ENCODE measurements around the gene RBM18.

RBM18 gene

DNA sequence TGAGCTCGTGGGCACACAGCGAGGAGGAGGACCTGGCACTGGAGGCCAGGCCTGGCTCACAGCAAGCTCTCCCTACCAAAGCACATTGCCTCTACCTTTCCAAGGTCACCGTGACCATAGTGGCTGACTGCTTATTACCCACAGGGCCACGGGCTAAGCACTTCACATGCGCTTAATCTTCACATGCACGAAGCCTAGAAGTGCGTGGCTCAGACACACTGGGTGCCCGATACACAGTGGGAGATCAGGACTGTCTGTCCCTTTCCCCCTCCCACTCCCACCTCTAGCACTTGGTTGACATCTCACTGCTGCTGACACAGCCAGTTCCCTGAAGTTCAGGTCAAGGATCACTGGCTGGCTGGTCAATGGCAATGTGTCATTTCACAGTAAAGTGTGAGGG, 59.5 kb downstream of the RBM18 start:
- TF ChIP-seq CTCF (IDR thresholded peaks at IDR 0.05; ENCODE audit: low read depth, low read length) = no peak
- no peak overlapping the region for H3K4me3 ChIP-seq (ENCODE audit: low read depth, low read length)

GRCh38 chr9:122204491-122204890, 60.1 kb downstream of the RBM18 start:
- no peak overlapping the region for H3K4me3 ChIP-seq (ENCODE audit: low read depth, low read length)
- no peak for TF ChIP-seq CTCF (IDR thresholded peaks at IDR 0.05; ENCODE audit: low read depth, low read length)

- no peak for TF ChIP-seq CTCF (IDR thresholded peaks at IDR 0.05; ENCODE audit: low read depth, low read length)
- no peak overlapping the region for H3K4me3 ChIP-seq (ENCODE audit: low read depth, low read length)
These were observed 60.6 kb downstream of the RBM18 start for GRCh38 chr9:122204055-122204454.

DNA sequence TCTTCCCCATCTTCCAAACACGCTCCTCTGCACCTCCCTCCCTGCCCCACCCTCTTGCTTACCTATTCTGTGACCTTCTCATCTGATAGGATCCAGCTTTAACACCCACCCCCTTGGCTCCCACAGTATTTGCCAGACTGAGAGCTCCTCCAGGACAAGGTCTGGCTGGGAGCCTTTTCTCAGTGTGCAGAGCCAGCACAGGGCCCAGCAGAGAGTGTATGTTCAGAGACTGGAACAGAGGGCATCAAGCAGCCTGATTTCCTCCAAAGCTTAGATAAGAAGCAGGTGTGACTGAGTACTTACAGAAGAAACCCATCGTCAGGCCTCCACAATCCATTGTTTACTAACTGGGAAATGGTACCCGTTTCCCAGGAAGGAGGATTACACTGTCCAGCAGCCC, 62.5 kb downstream of the RBM18 start:
- H3K4me3 ChIP-seq (ENCODE audit: low read depth, low read length) = no peak overlapping the region
- no peak for TF ChIP-seq CTCF (IDR thresholded peaks at IDR 0.05; ENCODE audit: low read depth, low read length)

DNA sequence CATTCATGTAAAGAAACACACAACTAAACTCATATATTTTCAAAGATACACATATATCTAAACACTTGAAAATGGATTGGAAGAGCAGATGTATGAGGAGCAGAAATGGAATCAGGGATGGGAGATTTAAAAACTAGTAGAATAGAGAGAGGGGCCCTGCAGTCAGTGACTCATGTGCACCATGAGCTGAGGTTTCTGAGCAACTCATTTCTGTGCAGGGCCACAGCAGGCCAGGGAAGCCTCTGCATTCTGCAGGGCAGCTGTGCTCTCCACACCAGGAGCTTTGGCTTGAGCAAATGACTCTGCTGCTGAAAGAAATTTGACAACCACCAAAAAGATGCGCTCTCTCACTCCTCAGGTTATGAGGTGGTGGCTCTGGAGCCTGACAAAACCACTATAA, 63.0 kb downstream of the RBM18 start:
- H3K4me3 ChIP-seq (ENCODE audit: low read depth, low read length) = no peak overlapping the region
- no peak for TF ChIP-seq CTCF (IDR thresholded peaks at IDR 0.05; ENCODE audit: low read depth, low read length)

DNA sequence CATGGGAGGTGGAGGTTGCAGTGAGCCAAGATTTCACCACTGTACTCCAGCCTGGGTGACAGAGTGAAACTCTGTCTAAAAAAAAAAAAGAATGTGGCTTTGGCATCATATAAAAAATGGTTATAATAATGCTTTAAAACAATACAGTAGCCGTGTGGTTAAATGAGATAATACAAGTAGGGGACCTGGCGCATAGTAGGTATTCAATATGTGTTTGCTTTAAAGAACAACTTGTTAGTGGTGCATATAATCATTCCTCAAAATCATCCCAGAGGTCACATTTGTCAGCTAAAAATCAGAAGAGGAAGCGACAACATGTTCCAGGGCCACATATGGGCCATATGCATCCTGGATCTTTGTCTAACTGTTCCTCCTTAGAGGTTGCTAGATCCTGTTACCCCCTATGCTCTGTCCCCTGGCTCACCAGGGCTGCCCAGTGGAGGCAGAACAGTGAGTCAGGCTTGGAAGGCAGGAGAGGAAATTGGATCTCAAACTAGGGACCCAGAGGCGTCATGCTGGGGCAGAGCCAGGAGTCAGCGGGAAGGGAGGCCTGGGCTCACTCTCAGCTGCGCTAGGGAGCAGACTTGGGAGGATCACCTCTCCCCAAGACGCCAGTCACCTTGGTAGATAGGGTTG, 63.6 kb downstream of the RBM18 start:
- no peak overlapping the region for H3K4me3 ChIP-seq (ENCODE audit: low read depth, low read length)
- no peak for TF ChIP-seq CTCF (IDR thresholded peaks at IDR 0.05; ENCODE audit: low read depth, low read length)

GRCh38 chr9:122197882-122198281, 66.8 kb downstream of the RBM18 start:
- no peak for TF ChIP-seq CTCF (IDR thresholded peaks at IDR 0.05; ENCODE audit: low read depth, low read length)
- no peak overlapping the region for H3K4me3 ChIP-seq (ENCODE audit: low read depth, low read length)
